IPS DF 6.9 (cell line): ENCODE results near the gene OR4C3.
"Not testable (repeated sequence)": the region's sequence is repeated elsewhere in the genome, so short reads cannot be mapped to it uniquely, and the experiment has no call there.

Experiments
- DNase-seq: peaks from one replicate; pipeline ENCODE4 v3.0.0-alpha.2; 2013; ENCODE audit warnings: low read depth, low spot score
- H3K27ac ChIP-seq: one replicate; pipeline ENCODE4 v1.5.1; 2013; ENCODE audit warnings: low read length, control low read depth
- H3K27me3 ChIP-seq: 2 replicates; pipeline ENCODE4 v1.6.1; 2013; ENCODE audit warnings: mild to moderate bottlenecking, low read length; ENCODE audit not compliant: control insufficient read depth, insufficient read depth
- H3K36me3 ChIP-seq: 2 replicates; pipeline ENCODE4 v1.6.1; 2013; ENCODE audit warnings: low read length; ENCODE audit not compliant: control insufficient read depth, insufficient read depth
- H3K4me1 ChIP-seq: 2 replicates; pipeline ENCODE4 v1.6.1; 2013; ENCODE audit warnings: low read length; ENCODE audit not compliant: control insufficient read depth, insufficient read depth
- H3K4me3 ChIP-seq: 2 replicates; pipeline ENCODE4 v1.5.1; 2013; ENCODE audit warnings: mild to moderate bottlenecking, low read length
- H3K9me3 ChIP-seq: 2 replicates; pipeline ENCODE4 v1.6.1; 2013; ENCODE audit warnings: low read length, inconsistent platforms; ENCODE audit not compliant: control insufficient read depth, insufficient read depth
- WGBS: extraction: QIAGEN DNeasy Blood & Tissue Kit; methylation state at CpG from one replicate; pipeline ENCODE4 v1.1.7; 2013; ENCODE audit warnings: mixed read lengths, missing lambda C conversion rate; ENCODE audit not compliant: insufficient read length, insufficient coverage; 5-methylcytosine and 5-hydroxymethylcytosine counted together

OR4C3 gene

DNA sequence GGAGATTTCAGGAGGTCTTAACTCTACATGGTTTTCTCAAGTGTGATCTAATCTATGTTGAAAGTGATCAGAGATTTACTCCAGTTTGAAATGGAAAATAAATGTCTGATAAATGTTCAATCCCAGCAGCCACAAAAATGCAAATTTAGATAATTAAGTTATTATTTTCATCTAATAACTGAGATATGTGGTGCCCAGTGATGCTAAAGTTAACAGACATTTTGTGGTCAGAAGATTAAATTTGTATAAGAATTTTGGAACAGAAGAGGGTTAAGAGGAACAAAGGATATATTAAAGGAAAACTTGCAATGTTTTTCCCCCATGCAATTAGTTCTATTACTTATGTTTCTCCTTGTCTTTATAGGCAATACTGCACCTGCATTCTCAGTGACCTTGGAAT lies at the start of gene OR4C3:
Gene OR4C3, plus strand, starts transcription at position 301 of the 400 bp plus-strand sequence. CDS start 102 bp downstream, outside the sequence.
- not testable (repeated sequence) for H3K4me1 ChIP-seq

DNA sequence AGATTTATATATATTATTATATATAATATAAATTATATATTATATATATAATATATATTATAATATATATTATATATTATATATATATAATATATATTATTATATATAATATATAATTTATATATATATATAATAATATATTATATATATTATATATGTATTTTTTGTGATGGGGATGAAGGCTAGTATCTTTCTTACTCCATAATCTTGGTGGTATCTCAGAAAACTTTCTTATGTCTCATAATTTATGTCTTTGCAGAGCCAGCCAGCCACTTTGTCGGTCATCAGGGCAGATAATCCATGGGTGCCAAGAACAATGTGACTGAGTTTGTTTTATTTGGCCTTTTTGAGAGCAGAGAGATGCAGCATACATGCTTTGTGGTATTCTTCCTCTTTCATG lies 18.8 kb upstream of the OR4C3 start, which contains the start of gene OR4S1:
Gene OR4S1, plus strand, starts transcription at position 301 of the 400 bp plus-strand sequence. Its CDS starts 0 bp downstream, at position 301.
- no CpG with 5 or more reads among the region's 1 CpG for WGBS
- no peak within 1 kb of the TSS for H3K27ac ChIP-seq
- no peaks in the 10 kb centered on the region for H3K27me3 ChIP-seq
- H3K4me3 ChIP-seq = no peak within 1 kb of the TSS
- no peak for DNase-seq
- peaks cover 4% of the 10 kb centered on the region for H3K9me3 ChIP-seq
- H3K4me1 ChIP-seq = no peaks in the 10 kb centered on the region
- H3K36me3 ChIP-seq = no peaks in the 10 kb centered on the region

More for the DNA sequence above, at the start of gene OR4C3:
- H3K9me3 ChIP-seq, H3K27me3 ChIP-seq, H3K4me3 ChIP-seq, DNase-seq, H3K36me3 ChIP-seq, H3K27ac ChIP-seq: not testable (repeated sequence)

DNA sequence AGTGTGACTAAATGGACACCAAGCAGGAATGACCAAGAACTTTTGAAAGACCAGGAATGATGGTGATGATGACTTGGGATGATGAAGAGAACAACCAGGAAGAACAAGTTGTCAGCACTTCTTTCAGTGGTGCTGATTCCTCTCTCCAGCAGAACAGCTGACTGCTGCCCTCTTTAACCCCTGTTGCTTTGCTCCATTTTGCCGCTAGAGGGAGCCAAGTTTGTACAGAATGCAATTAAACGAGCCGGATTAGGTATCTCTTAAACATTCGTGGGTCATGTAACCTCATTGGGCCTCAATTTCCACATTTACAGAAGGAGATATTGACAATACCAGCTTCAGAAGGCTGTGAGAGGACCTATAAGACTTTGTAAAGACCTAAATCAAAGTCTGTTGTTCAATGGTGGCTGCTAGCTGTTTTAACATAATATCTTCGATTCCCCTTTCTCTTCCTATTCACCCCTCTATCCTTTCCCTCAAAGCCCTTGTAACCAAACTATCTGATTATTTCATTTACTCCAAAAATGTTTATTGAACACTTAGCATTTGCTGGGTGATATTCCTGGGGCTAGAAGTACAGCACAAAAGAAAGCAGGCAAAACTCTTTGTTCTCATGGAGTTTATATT lies 16.8 kb upstream of the OR4C3 start:
- Histone ChIP-seq H3K4me1 (no peaks in the 10 kb centered on the region), H3K36me3 (no peaks in the 10 kb centered on the region), H3K4me3 (no peak overlapping the region), H3K27ac (no peak overlapping the region), H3K27me3 (no peaks in the 10 kb centered on the region), H3K9me3 (peaks cover 4% of the 10 kb centered on the region)
- WGBS = 100% methylated on average over 1 of the region's 5 CpGs
- peak; percentile 13 for DNase-seq

DNA sequence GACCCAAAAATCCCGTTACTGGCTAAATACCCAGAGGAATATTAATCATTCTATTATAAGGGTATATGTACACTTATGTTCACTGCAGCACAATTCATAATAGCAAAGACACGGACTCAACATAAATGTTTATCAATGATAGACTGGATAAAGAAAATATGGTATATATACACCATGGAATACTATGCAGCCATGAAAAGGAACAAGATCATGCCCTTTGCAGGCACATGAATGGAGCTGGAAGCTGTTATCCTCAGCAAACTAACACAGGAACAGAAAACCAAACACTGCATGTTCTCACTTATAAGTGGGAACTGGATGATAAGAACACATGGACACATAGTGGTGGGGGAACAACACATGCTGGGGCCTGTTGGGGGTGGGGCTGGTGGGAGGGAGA lies 11.1 kb upstream of the OR4C3 start:
- H3K4me1 ChIP-seq, H3K27ac ChIP-seq, H3K9me3 ChIP-seq, H3K36me3 ChIP-seq, H3K27me3 ChIP-seq, DNase-seq, H3K4me3 ChIP-seq: not testable (repeated sequence)
- no CpG with 5 or more reads among the region's 2 CpGs for WGBS

DNA sequence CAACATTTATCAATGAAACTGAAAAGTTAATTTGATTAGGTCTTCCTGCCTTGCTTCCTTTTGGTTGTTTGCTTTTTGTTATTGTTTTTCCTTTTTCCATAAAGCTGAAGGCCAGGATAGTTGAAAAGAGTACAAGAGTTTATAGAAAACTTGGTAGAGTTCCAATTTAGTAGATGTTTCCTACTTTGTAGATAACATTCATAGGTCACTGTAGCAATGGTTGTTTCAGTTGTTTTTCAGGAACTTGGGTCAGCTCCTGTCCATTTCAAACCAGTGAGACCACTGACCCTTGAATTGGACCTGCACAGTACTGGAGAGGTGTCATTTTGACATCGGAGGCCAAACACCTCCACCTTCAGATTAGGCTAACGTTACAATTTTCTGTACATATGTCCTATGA lies 4.9 kb upstream of the OR4C3 start:
- H3K27ac ChIP-seq, H3K36me3 ChIP-seq, DNase-seq, H3K4me3 ChIP-seq, H3K9me3 ChIP-seq, H3K27me3 ChIP-seq, H3K4me1 ChIP-seq: not testable (repeated sequence)
- WGBS = no CpG with 5 or more reads among the region's 2 CpGs

DNA sequence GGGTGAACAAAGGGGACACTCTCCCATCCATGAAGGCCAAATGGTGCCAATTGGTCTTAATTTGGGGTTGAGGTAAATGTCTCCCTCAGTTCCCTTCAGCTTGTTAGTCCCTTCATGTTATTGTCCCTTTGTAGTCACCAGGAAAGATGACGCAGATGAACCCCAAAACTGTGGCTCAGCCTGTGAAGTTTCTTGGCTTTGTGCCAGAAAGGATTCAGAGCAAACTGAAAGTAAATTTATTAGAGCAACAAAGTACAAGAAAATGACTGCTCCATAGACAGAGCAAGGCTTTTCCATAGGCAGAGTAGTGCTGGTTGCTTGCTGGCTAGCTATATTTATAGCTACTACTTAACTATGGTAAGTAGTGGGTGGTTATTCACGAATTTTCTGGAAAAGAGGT lies 16.7 kb downstream of the OR4C3 start:
- Histone ChIP-seq H3K9me3 (peaks cover 5% of the 10 kb centered on the region), H3K4me3 (no peak overlapping the region), H3K4me1 (no peaks in the 10 kb centered on the region), H3K27me3 (no peaks in the 10 kb centered on the region), H3K36me3 (no peaks in the 10 kb centered on the region), H3K27ac (no peak overlapping the region)
- DNase-seq = no peak
- WGBS = no CpG with 5 or more reads among the region's 2 CpGs

DNA sequence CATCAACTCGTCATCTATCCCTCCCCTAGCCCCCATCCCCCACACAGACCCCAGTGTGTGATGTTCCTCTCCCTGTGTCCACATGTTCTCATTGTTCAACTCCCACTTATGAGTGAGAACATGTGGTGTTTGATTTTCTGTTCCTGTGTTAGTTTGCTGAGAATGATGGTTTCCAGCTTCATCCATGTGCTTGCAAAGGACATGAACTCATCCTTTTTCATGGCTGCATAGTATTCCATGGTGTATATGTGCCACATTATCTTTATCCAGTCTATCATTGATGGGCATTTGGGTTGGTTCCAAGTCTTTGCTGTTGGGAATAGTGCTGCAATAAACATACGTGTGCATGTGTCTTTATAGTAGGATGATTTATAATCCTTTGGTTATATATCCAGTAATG lies 17.8 kb downstream of the OR4C3 start:
- not testable (repeated sequence) for H3K9me3 ChIP-seq, DNase-seq, H3K36me3 ChIP-seq, H3K4me3 ChIP-seq, H3K4me1 ChIP-seq, H3K27me3 ChIP-seq, H3K27ac ChIP-seq
- no CpG with 5 or more reads among the region's 2 CpGs for WGBS

DNA sequence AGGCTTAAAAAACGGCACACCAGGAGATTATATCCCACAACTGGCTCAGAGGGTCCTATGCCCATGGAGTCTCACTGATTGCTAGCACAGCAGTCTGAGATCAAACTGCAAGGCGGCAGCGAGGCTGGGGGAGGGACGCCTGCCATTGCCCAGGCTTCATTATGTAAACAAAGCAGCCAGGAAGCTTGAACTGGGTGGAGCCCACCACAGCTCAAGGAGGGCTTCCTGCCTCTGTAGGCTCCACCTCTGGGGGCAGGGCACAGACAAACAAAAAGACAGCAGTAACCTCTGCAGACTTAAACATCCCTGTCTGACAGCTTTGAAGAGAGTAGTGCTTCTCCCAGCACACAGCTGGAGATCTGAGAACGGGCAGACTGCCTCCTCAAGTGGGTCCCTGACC lies 21.6 kb downstream of the OR4C3 start:
- not testable (repeated sequence) for H3K36me3 ChIP-seq, H3K9me3 ChIP-seq, DNase-seq, H3K4me3 ChIP-seq, H3K27me3 ChIP-seq, H3K27ac ChIP-seq, H3K4me1 ChIP-seq
- no CpG with 5 or more reads among the region's 5 CpGs for WGBS

DNA sequence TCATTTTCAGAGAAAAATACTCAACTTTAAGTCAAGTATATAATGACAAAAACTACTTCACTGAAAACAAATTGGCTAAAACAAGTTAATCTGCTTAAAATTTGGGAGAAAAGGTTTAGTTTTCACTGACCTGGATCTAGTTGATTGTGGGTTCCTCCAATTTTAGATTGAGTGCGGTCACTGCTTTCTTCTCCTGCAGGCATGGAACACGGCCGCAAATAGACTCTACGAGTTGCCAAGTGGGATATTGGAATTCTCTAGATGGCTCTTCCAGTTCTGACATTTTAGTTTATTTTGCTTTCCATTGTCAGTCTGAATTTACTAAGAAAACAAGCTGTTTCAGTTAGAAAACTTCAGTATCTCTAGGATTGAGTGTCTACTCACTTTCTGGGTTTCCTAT lies 29.3 kb downstream of the OR4C3 start:
- Histone ChIP-seq H3K4me1 (no peaks in the 10 kb centered on the region), H3K4me3 (no peak overlapping the region), H3K27me3 (no peaks in the 10 kb centered on the region), H3K36me3 (no peaks in the 10 kb centered on the region), H3K27ac (no peak overlapping the region), H3K9me3 (peaks cover 5% of the 10 kb centered on the region)
- no peak for DNase-seq
- no CpG with 5 or more reads among the region's 4 CpGs for whole genome bisulfite sequencing

DNA sequence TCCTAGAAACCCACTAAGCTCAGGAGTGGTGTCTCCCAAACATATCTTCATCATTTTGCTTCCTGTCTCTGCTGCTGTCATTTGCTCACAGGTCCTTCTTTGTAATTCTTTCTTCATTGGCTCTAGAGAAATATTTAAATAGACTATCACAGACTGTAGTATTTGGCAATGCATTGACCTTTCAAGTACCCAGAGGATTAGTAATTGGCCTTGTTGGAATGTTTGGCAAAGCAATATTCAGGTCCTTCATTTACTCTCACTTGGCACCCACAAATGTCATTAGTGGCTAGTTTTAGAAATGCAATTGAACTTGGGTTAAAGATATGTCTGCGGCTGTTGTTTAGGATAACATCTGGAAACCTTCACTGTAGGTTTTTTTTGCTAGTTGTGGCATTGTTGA lies 30.0 kb downstream of the OR4C3 start:
- Histone ChIP-seq H3K27ac (no peak overlapping the region), H3K36me3 (no peaks in the 10 kb centered on the region), H3K4me3 (no peak overlapping the region), H3K27me3 (no peaks in the 10 kb centered on the region), H3K4me1 (no peaks in the 10 kb centered on the region), H3K9me3 (peaks cover 5% of the 10 kb centered on the region)
- no peak for DNase-seq
- WGBS = no CpG with 5 or more reads among the region's 1 CpG

DNA sequence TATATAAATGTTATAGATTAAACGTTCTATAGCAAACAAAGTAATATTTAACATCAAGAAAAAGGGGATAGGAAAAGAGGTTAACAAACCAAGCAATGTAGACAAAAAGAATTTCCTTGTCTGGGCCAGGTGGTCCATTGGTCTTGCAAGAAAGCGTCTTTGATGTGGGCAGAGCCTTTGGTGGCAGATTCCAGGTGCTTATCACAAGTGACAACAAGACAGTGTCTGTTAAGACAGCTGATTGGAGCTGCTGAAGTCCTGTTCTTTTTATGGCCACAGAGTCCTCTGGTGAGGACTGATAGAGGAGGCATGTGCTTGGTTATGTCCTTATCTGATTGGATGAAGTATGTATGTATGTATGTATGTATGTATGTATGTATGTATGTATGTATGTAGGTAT lies 36.6 kb downstream of the OR4C3 start:
- not testable (repeated sequence) for H3K27ac ChIP-seq, H3K4me3 ChIP-seq, H3K9me3 ChIP-seq, H3K4me1 ChIP-seq, H3K36me3 ChIP-seq, H3K27me3 ChIP-seq, DNase-seq
- no CpG with 5 or more reads among the region's 2 CpGs for WGBS
